ENCODE measurements around the gene ASIC4.

GRCh38 chr2:219517954-219518778 is 3.9 kb downstream of the ASIC4 start:
- TF ChIP-seq CTCF (conservative IDR thresholded peaks at IDR 0.05; ENCODE audit: low read depth, low read length), result no peak
- no peak for TF ChIP-seq EZH2 (IDR thresholded peaks at IDR 0.05; ENCODE audit: borderline replicate concordance, low read depth, low read length, poor library complexity, severe bottlenecking)

Data from A673 (cell line).